HFFc6 (cell line): ENCODE results near the gene IMMP2L. TPM values are rescaled to one million over a fixed set of nuclear protein-coding genes. Genes with fewer than 3 reads are reported as not detected.
A peak's percentile ranks its signal among the peaks of the same experiment; 100 is the strongest.

ENCODE experiments used
- DNase-seq: peaks from one replicate; pipeline ENCODE4 v3.0.0-alpha.2; 2018
- H3K27ac Mint-ChIP-seq: 2 replicates; pipeline ENCODE4 v1.8.0; 2020; ENCODE audit warnings: mild to moderate bottlenecking, mixed read lengths
- H3K27me3 Mint-ChIP-seq: 2 replicates; pipeline ENCODE4 v1.8.0; 2021; ENCODE audit warnings: mild to moderate bottlenecking, moderate library complexity, mixed read lengths; ENCODE audit not compliant: insufficient read depth
- H3K36me3 Mint-ChIP-seq: 2 replicates; pipeline ENCODE4 v1.8.0; 2021; ENCODE audit warnings: low read depth, mixed read lengths
- H3K4me1 Mint-ChIP-seq: 2 replicates; pipeline ENCODE4 v1.8.0; 2020; ENCODE audit warnings: low read depth, mixed read lengths
- H3K4me3 Mint-ChIP-seq: 2 replicates; pipeline ENCODE4 v1.8.0; 2020; ENCODE audit warnings: mild to moderate bottlenecking, moderate library complexity, mixed read lengths
- H3K9me3 Mint-ChIP-seq: 2 replicates; pipeline ENCODE4 v1.8.0; 2020; ENCODE audit warnings: mild to moderate bottlenecking, mixed read lengths
- total RNA-seq, 6 experiments: library from RNA; stranded (reverse); fragmentation: NEBNext Ultra II Directional; extraction: Animal tissue kit (Norgen Biotek cat#: 25700); gene quantifications; 2 replicates in 1 of 6; 3 replicates in 5 of 6; pipeline ENCODE4 v1.2.3, GENCODE V29; 2021
- TF ChIP-seq, protein P1 (sequence below): fragments of 200-600 bp; sonication (generic); IDR thresholded peaks from 2 replicates; pipeline ENCODE4 v1.5.0; 2021; ENCODE audit warnings: antibody characterized with exemption, mild to moderate bottlenecking

The IMMP2L gene
- total RNA-seq, 6 experiments from 2014 or later = 7.2 to 13.6 (median 10.1) TPM

DNA sequence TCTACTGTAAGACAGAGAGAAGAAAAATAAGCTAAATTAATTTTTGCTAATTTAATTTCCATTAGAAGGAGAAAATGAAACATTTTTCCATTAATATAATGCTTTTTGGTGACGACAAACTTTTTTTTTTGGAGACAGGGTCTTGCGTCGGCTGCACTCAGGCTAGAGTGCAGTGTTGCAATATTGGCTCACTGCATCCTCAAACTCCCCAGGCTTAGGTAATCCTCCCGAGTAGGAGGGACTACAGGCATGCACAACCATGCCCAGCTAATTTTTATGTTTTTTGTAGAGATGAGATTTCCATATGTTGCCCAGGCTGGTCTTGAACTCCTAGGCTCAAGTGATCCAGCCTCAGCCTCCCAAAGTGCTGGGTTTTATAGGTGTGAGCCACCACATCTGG is 701.1 kb downstream of the IMMP2L start:
- peaks cover 4% of the 10 kb centered on the region; the same call in 1 of the 2 replicates for H3K36me3 Mint-ChIP-seq
- no peak for DNase-seq
- no peak overlapping the region for H3K27ac Mint-ChIP-seq
- H3K9me3 Mint-ChIP-seq = 0 out of 2 replicates have a peak, but pooled peaks cover 3% of the 10 kb centered on the region
- no peaks in the 10 kb centered on the region for H3K27me3 Mint-ChIP-seq
- H3K4me1 Mint-ChIP-seq = peaks cover 42% of the 10 kb centered on the region
- no peak overlapping the region for H3K4me3 Mint-ChIP-seq
- TF ChIP-seq, protein P1, sequence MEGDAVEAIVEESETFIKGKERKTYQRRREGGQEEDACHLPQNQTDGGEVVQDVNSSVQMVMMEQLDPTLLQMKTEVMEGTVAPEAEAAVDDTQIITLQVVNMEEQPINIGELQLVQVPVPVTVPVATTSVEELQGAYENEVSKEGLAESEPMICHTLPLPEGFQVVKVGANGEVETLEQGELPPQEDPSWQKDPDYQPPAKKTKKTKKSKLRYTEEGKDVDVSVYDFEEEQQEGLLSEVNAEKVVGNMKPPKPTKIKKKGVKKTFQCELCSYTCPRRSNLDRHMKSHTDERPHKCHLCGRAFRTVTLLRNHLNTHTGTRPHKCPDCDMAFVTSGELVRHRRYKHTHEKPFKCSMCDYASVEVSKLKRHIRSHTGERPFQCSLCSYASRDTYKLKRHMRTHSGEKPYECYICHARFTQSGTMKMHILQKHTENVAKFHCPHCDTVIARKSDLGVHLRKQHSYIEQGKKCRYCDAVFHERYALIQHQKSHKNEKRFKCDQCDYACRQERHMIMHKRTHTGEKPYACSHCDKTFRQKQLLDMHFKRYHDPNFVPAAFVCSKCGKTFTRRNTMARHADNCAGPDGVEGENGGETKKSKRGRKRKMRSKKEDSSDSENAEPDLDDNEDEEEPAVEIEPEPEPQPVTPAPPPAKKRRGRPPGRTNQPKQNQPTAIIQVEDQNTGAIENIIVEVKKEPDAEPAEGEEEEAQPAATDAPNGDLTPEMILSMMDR = no peak

DNA sequence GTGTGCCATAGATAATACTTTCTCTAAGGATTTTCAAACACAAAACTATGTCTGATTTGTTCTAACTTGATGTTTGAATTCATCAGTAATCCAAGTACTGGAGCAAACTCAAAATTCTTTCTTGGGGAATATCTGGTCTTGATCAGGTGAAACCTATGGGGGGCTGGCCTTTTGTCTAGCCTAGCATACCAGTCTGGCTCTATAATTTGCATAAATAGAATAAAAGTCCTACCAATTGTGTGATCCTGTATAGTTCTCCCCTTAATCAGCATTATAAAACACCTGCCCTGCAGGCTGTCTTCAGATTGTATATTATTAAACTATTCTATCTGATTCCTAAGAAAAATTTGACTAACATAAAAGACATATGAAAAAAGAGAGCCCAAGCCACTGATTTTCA is 705.2 kb downstream of the IMMP2L start:
- peaks cover 77% of the 10 kb centered on the region for H3K4me1 Mint-ChIP-seq

DNA sequence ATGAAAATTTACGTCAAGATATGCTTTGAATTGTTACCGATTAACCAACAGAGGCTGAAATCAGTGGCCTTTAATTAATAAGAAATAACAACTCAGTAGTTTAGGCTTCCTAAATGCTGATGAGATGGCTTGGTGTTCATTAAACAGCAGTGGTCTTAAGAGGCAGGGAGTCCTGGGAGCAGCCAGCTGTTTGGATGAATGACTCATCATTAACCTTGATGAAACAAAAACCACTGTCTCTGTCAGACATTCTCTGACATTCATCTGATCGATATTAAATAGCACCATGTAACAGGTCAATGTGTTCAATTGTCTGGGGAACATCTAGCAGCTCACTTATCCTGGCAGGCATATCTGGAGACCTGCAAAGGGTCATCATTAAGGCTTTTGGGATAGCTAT is 705.6 kb downstream of the IMMP2L start:
- Mint-ChIP-seq H3K36me3 (no peaks in the 10 kb centered on the region), H3K9me3 (no peaks in the 10 kb centered on the region), H3K4me3 (no peak overlapping the region), H3K27ac (no peak overlapping the region), H3K4me1 (peaks cover 81% of the 10 kb centered on the region), H3K27me3 (no peaks in the 10 kb centered on the region)
- TF ChIP-seq, protein P1 = no peak
- no peak for DNase-seq

More for the DNA sequence above, 705.2 kb downstream of the IMMP2L start:
- Mint-ChIP-seq H3K27ac (no peak overlapping the region), H3K27me3 (no peaks in the 10 kb centered on the region), H3K4me3 (no peak overlapping the region), H3K9me3 (no peaks in the 10 kb centered on the region), H3K36me3 (no peaks in the 10 kb centered on the region)
- no peak for DNase-seq
- TF ChIP-seq, protein P1 = no peak

DNA sequence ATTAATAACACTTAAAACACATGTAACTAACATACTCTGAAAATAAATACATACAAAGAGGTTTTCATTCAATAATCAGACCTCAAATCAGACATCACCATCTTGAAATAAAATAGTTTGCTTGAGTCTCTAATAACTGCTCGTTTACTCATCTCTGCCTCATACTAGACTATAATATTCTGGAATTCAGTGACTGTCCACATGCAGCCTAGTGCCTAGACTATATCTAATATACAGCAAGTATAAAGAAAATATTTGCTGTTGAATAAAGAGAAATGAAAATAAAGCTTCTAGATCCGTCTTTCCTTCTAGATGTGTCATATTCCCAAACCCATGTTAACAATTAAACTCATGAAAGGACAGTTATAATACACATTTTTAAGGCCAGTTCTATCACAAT is 707.6 kb downstream of the IMMP2L start:
- Mint-ChIP-seq H3K27me3 (no peaks in the 10 kb centered on the region), H3K27ac (peak overlapping the region; percentile 69), H3K9me3 (no peaks in the 10 kb centered on the region), H3K4me3 (peak overlapping the region; percentile 44), H3K4me1 (peaks cover 80% of the 10 kb centered on the region), H3K36me3 (no peaks in the 10 kb centered on the region)
- DNase-seq = peak; percentile 48
- TF ChIP-seq, protein P1 = no peak

DNA sequence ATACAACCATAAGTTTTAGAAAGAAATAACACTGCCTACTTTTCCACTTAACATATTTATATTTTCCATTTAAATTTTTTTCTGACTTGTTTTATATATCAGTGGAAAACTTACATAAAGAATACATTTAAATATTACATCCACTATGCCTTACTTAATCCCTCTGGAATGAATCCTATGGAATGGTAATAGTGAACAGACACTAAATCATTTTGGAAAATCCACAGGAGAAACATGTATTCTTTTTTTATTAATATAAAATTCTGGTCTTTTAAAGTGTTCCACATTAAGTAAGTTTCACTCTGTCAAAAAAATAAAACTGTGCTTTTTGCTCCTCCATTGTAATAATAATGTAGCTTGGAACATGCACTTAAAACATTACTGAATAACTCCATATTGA is 708.1 kb downstream of the IMMP2L start:
- Mint-ChIP-seq H3K27me3 (no peaks in the 10 kb centered on the region), H3K27ac (peak overlapping the region; percentile 69)
- TF ChIP-seq, protein P1 = no peak

DNA sequence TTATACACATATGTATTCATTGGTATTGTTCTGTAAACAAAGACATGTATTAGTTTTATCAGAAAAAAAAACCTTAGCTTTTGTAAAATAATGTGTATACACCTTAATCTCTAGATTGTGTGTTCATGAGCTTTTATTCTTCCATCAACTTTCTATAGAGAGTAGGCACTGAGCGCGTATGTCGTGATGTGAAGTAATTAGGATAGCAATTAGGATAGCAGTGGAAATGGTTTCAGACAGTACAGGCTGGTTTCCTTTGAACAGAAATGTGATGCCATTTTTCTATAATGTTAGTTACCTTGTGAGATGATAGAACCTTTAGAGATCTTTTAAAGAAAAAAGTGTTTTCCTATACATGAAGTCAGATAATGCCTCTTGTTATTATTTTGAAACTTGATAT is 709.0 kb downstream of the IMMP2L start:
- Mint-ChIP-seq H3K4me1 (peaks cover 73% of the 10 kb centered on the region), H3K9me3 (no peaks in the 10 kb centered on the region), H3K4me3 (no peak overlapping the region), H3K36me3 (no peaks in the 10 kb centered on the region), H3K27ac (peak overlapping the region; percentile 50; the same call in 1 of the 2 replicates), H3K27me3 (no peaks in the 10 kb centered on the region)
- no peak for DNase-seq
- TF ChIP-seq, protein P1 = no peak

More for the DNA sequence above, 708.1 kb downstream of the IMMP2L start:
- H3K36me3 Mint-ChIP-seq = no peaks in the 10 kb centered on the region
- H3K9me3 Mint-ChIP-seq = no peaks in the 10 kb centered on the region
- no peak for DNase-seq
- H3K4me1 Mint-ChIP-seq = peaks cover 76% of the 10 kb centered on the region
- peak overlapping the region; percentile 44 for H3K4me3 Mint-ChIP-seq
